NCI-H1092 treated with DMSO at 0.1 percent for 48 hours (cell line): Measurements from ENCODE around the gene GPR42.
A peak's percentile ranks its signal among the peaks of the same experiment; 100 is the strongest.
"Not testable (repeated sequence)": the region's sequence is repeated elsewhere in the genome, so short reads cannot be mapped to it uniquely, and the experiment has no call there.

Experiments
- DNase-seq: peaks from one replicate; lab custom pipeline; 2025; lab: John Stamatoyannopoulos, UW

The GPR42 gene

GRCh38 chr19:35347171-35347929 lies 23.5 kb upstream of the GPR42 start, which contains the start of gene FFAR1:
Gene FFAR1 (plus strand): TSS chr19:35347902. CDS start chr19:35351552, 3,650 bp downstream.
- DNase-seq = no peak

GRCh38 chr19:35347930-35348298 lies 23.0 kb upstream of the GPR42 start:
- no peak for DNase-seq

DNA sequence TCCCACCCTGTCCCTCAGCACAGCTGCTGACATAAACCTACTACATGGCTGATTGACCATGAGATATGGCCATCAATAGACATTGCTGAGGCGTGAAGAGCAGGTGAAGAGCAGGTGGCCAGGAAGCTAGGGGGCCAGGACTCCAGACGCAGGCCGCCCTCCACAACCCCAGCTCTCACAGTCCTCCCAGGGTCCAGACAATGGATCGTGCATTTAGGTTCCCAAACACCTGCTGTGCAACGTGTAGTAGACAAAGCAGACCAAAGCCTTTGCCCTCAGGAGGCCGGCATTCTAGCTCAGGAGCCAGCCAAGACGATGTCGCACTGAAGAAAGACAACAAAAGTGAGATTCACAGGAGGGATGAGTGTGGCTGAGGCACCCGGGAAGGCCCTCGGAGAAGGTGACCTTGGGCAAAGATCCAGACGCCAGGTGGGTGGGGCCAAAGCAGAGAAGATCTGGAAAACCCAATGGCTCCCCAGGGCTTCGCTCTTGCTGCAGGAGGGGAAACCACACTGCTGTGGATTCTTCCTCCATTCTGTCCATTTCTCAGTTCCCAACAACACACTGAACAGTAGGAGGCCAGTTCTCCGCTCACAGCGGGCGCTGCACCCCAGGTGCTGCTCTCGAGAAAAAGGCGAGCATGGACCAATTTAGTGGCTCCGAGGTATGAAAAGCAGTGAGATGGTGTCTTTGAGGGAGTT lies 21.8 kb upstream of the GPR42 start:
- DNase-seq = no peak

DNA sequence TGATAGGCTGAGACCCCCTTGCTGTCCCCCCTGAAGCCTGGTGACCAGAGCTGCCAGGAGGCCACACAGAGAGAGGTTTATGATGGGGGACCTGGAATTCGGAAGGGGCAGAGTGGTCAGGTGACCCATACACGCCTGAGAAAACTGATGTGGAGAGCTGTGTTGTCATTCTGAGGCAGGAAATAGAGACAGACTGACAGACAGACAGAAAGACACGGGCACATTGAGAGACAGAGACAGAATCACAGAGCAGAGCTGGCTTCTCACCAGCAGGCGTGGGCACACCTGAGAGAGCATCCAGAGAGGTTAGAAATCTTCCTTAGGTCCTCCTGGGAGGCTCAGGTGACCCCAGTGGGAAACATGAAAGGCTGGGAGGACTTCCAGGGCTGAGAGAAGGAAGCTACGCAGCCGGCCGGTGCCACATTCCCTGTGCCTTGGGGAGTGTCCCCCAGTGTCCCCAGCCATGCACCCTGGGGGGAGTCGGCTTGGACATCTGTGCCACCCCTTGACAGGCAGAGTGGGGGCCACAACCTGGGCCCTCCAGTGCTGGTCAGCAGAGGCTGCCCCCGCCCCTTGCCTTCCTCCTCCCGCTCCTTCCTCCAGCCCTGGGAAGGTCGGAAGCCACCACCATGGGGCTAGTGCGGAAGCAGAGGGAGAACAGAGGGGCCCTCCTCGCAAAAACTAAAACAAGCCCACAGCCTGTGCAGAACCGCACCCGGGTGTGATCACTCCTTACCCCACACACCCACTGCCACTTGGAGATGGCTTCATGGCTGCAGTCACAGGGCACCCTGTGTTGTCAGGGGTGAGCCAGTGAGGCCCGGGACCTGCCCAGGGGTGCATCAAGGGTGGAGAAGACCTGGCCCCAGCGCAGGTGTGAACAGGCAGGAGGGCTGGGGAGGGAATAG lies 21.0 kb upstream of the GPR42 start:
- no peak for DNase-seq

DNA sequence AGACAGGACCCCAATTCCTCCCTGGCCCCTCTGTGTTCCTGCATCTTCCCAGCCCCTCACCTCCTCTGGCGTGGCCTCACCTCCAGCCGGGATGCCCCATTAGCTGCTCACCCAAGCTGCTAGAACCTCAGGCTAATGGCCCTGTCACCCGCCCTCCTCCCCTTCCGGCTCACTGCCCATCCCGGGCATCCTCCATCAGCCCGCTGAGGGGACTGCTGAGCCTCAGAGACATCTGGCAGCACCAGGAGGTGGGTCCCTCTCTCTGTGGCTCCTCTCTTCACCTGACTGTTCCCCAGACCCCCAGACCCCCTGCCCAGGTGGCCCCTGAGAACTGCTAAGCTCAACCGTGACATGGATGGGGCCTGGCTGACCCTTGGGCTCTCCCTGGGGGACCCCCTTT lies 20.3 kb upstream of the GPR42 start:
- no peak for DNase-seq

DNA sequence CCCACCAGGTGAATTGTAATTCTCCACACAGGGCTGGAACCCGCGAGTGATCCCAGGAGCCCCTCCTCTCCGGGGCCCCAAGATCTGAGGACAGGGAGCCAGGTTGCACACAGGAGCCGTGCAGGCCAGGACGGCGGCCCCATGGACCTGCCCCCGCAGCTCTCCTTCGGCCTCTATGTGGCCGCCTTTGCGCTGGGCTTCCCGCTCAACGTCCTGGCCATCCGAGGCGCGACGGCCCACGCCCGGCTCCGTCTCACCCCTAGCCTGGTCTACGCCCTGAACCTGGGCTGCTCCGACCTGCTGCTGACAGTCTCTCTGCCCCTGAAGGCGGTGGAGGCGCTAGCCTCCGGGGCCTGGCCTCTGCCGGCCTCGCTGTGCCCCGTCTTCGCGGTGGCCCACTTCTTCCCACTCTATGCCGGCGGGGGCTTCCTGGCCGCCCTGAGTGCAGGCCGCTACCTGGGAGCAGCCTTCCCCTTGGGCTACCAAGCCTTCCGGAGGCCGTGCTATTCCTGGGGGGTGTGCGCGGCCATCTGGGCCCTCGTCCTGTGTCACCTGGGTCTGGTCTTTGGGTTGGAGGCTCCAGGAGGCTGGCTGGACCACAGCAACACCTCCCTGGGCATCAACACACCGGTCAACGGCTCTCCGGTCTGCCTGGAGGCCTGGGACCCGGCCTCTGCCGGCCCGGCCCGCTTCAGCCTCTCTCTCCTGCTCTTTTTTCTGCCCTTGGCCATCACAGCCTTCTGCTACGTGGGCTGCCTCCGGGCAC lies 19.3 kb upstream of the GPR42 start:
- no peak for DNase-seq

DNA sequence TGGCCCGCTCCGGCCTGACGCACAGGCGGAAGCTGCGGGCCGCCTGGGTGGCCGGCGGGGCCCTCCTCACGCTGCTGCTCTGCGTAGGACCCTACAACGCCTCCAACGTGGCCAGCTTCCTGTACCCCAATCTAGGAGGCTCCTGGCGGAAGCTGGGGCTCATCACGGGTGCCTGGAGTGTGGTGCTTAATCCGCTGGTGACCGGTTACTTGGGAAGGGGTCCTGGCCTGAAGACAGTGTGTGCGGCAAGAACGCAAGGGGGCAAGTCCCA lies 18.8 kb upstream of the GPR42 start:
- DNase-seq = no peak

DNA sequence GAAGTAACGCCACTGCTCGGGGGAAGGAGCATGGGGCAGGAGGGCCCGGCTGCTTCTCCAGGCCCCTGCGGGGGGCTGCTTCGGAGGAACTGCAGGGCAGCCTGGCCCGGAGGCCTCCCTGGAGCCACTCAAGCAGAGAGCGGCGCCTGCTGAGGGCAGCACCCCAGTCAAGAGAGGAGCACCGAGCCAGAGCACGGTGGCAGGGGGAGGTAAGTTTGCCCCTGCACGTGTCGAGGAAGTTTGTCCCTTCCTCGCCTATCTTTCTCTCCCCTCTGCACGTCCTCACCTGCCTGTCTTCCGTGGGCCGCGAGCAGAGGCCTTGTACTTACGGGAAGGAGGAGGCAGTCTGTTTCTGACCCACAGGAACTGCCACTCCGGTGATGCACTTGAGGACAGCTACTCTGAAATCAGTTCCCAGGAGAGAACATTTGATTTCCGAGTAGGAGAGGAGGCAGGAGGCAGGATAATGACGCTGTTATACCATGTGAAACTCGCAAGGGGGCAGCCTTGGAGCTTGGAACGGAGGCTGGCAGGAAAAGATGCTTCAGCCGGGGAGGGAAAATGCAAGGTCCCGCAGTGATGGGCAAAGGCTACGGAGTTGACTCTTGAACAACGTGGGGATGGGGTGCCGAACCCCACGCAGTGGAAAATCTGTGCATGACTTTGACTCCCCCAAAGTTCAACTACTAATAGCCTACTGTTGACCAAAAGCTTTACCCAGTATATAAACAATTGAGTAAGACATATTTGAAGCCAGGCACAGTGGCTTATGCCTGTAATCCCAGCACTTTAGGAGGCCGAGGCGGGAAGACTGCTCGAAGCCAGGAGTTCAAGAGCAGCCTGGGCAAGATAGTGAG lies 18.2 kb upstream of the GPR42 start:
- peak; percentile 48 for DNase-seq

DNA sequence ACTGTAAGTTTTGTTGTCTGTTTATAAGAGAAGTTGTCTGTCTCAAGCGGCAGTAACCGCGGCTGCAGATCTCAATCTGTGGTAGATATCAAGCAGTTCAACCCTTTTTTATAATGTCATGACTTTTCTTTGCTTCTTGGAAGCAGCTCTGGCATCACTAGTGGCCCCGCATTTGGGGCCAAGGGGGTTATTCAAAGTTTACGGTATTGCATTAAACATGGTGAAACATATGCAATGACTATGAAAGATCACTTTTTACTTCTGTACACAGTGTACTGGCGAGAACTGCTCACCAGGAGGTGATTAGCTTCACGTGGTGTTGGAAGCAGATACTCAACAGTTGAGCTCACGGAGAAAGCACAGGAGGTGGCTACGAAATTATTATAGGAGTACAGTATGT lies 17.2 kb upstream of the GPR42 start:
- no peak for DNase-seq

- no peak for DNase-seq
Observed at GRCh38 chr19:35354898-35355297, 16.0 kb upstream of the GPR42 start.

DNA sequence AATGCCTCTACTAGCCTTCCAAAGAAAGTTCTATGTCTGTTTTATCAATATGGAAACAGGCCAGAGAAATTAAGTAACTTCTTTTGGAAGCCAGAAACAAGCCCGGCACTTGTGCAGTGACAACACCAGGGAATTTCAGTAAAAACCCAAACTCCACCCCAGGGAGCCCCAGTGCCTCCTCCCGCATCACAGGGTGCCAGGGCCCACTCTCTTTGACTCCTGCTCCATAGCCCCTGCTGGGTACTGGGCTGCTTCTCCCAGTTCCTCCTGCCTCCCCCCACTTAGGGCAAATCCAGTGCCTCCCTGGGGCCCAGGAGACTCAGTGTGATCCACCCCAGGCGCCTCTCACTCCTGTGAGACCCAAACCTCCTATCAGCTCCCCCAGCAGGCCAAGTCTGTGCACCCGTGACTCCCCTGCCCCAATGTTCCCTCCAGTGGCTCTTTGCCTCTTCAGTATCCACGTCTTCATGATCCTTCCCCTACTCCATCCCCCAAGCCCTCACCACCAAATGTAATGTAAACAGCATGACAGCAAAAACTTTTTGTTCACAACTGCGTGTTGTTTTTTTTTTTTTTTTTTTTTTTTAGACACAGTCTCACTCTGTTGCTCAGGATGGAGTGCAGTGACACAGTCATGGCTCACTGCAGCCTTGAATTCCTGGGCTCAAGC lies 14.9 kb upstream of the GPR42 start:
- DNase-seq = no peak

- DNase-seq = no peak
Observed at GRCh38 chr19:35357867-35358573, 12.8 kb upstream of the GPR42 start, which contains the start of gene FFAR3. Gene FFAR3 (plus strand): TSS chr19:35358460. CDS start chr19:35358891, 431 bp downstream.

DNA sequence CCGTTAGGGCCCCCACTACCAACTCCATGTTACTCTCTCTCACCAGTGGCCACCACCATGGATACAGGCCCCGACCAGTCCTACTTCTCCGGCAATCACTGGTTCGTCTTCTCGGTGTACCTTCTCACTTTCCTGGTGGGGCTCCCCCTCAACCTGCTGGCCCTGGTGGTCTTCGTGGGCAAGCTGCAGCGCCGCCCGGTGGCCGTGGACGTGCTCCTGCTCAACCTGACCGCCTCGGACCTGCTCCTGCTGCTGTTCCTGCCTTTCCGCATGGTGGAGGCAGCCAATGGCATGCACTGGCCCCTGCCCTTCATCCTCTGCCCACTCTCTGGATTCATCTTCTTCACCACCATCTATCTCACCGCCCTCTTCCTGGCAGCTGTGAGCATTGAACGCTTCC lies 12.0 kb upstream of the GPR42 start:
- not testable (repeated sequence) for DNase-seq

DNA sequence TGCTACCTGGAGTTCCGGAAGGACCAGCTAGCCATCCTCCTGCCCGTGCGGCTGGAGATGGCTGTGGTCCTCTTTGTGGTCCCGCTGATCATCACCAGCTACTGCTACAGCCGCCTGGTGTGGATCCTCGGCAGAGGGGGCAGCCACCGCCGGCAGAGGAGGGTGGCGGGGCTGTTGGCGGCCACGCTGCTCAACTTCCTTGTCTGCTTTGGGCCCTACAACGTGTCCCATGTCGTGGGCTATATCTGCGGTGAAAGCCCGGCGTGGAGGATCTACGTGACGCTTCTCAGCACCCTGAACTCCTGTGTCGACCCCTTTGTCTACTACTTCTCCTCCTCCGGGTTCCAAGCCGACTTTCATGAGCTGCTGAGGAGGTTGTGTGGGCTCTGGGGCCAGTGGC lies 11.5 kb upstream of the GPR42 start:
- DNase-seq = not testable (repeated sequence)

GRCh38 chr19:35360081-35360480 lies 10.8 kb upstream of the GPR42 start:
- not testable (repeated sequence) for DNase-seq

- no peak for DNase-seq
Observed at GRCh38 chr19:35360880-35361420, 9.9 kb upstream of the GPR42 start.

DNA sequence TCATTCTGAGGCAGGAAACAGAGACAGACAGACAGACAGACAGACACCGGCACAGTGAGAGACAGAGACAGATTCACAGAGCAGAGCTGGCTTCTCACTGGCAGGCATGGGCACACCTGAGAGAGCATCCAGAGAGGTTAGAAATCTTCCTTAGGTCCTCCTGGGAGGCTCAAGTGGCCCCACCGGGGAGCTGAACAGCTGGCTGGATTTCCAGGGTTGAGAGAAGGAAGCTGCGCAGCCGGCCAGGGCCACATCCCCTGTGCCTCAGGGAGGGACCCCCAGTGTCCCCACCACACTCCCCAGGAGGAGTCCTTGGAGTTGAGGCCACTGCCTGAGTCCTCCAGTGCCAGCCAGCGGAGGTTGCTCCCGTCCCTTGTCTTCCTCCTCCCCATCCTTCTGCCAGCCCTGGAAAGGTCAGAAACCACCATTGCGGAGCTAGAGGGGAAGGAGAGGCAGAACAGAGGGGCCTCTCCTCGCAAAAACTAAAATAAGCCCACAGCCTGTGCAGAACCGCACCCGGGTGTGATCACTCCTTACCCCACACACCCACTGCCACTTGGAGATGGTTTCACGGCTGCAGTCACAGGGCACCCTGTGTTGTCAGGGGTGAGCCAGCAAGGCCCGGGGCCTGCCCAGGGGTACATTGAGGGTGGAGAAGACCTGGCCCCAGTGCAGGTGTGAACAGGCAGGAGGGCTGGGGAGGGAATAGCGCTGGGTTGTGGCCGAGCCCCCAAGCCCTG lies 8.4 kb upstream of the GPR42 start:
- DNase-seq = no peak

GRCh38 chr19:35363001-35363590 lies 7.8 kb upstream of the GPR42 start:
- no peak for DNase-seq
